HG03159 (cell line): Measurements from ENCODE around the gene GOLGA1.
"Not testable (repeated sequence)": the region's sequence is repeated elsewhere in the genome, so short reads cannot be mapped to it uniquely, and the experiment has no call there.

Experiments
- ATAC-seq: cut with Tn5 transposase; IDR thresholded peaks from one replicate; pipeline ENCODE4 v1.9.1; 2021; ENCODE audit warnings: mild to moderate bottlenecking, moderate library complexity; ENCODE audit not compliant: unreplicated experiment

Gene GOLGA1

GRCh38 chr9:124940521-124940893 is 376 bp downstream of the GOLGA1 start:
- peak; percentile 34 for ATAC-seq

- no peak for ATAC-seq
Measured at GRCh38 chr9:124939944-124940343, 939 bp downstream of the GOLGA1 start.

GRCh38 chr9:124934290-124934689 is 6.6 kb downstream of the GOLGA1 start:
- ATAC-seq: peak; percentile 62

- no peak for ATAC-seq
Measured at GRCh38 chr9:124932333-124932732, 8.6 kb downstream of the GOLGA1 start.

- no peak for ATAC-seq
Measured at GRCh38 chr9:124929464-124929863, 11.4 kb downstream of the GOLGA1 start.

GRCh38 chr9:124928116-124928515 is 12.8 kb downstream of the GOLGA1 start:
- no peak for ATAC-seq

GRCh38 chr9:124920394-124920793 is 20.5 kb downstream of the GOLGA1 start:
- ATAC-seq: not testable (repeated sequence)

- ATAC-seq: no peak
Measured at GRCh38 chr9:124914753-124915405, 26.0 kb downstream of the GOLGA1 start.

- ATAC-seq: no peak
Measured at GRCh38 chr9:124913378-124913777, 27.5 kb downstream of the GOLGA1 start.

- no peak for ATAC-seq
Measured at GRCh38 chr9:124911766-124912165, 29.1 kb downstream of the GOLGA1 start.

GRCh38 chr9:124908098-124908497 is 32.8 kb downstream of the GOLGA1 start:
- ATAC-seq: no peak

- ATAC-seq: no peak
Measured at GRCh38 chr9:124906966-124907365, 33.9 kb downstream of the GOLGA1 start.

- no peak for ATAC-seq
Measured at GRCh38 chr9:124899845-124900244, 41.0 kb downstream of the GOLGA1 start.

GRCh38 chr9:124897570-124898460 is 43.1 kb downstream of the GOLGA1 start:
- ATAC-seq: no peak

GRCh38 chr9:124894741-124895170 is 46.1 kb downstream of the GOLGA1 start:
- no peak for ATAC-seq

GRCh38 chr9:124894035-124894740 is 46.7 kb downstream of the GOLGA1 start:
- ATAC-seq: no peak

GRCh38 chr9:124890179-124890578 is 50.7 kb downstream of the GOLGA1 start:
- no peak for ATAC-seq

GRCh38 chr9:124889006-124889405 is 51.9 kb downstream of the GOLGA1 start:
- ATAC-seq: no peak

- no peak for ATAC-seq
Measured at GRCh38 chr9:124887832-124888231, 53.1 kb downstream of the GOLGA1 start.

GRCh38 chr9:124886866-124887492 is 53.9 kb downstream of the GOLGA1 start:
- ATAC-seq: no peak

GRCh38 chr9:124886461-124886860 is 54.4 kb downstream of the GOLGA1 start:
- no peak for ATAC-seq
